HG02973 (cell line): ENCODE data around the gene GPRC6A.
A peak's percentile ranks its signal among the peaks of the same experiment; 100 is the strongest.
"Not testable (repeated sequence)": the region's sequence is repeated elsewhere in the genome, so short reads cannot be mapped to it uniquely, and the experiment has no call there.

Experiments used
- ATAC-seq: cut with Tn5 transposase; IDR thresholded peaks from one replicate; pipeline ENCODE4 v1.9.1; 2021; ENCODE audit warnings: moderate library complexity; ENCODE audit not compliant: unreplicated experiment

The GPRC6A gene

GRCh38 chr6:116828983-116829382, at the start of gene GPRC6A:
Gene GPRC6A, minus strand, starts transcription at chr6:116829083. Its CDS starts 70 bp downstream, at chr6:116829013.
- ATAC-seq = no peak

GRCh38 chr6:116877743-116878142, 48.9 kb upstream of the GPRC6A start:
- ATAC-seq = no peak

- no peak for ATAC-seq
These were observed 48.0 kb upstream of the GPRC6A start, which contains the start of gene RFX6 for GRCh38 chr6:116876635-116877611. Gene RFX6, plus strand, starts transcription at chr6:116877242. Its CDS starts 34 bp downstream, at chr6:116877276.

- no peak for ATAC-seq
These were observed 47.2 kb upstream of the GPRC6A start for GRCh38 chr6:116876107-116876506.

- no peak for ATAC-seq
These were observed 43.9 kb upstream of the GPRC6A start for GRCh38 chr6:116872771-116873170.

GRCh38 chr6:116866281-116866871, 37.5 kb upstream of the GPRC6A start:
- peak; percentile 68 for ATAC-seq

GRCh38 chr6:116859264-116859663, 30.4 kb upstream of the GPRC6A start:
- no peak for ATAC-seq

GRCh38 chr6:116858060-116858459, 29.2 kb upstream of the GPRC6A start:
- ATAC-seq = no peak

GRCh38 chr6:116847227-116847626, 18.3 kb upstream of the GPRC6A start:
- no peak for ATAC-seq

GRCh38 chr6:116842459-116842858, 13.6 kb upstream of the GPRC6A start:
- ATAC-seq = no peak

- ATAC-seq = no peak
These were observed 11.2 kb upstream of the GPRC6A start for GRCh38 chr6:116840091-116840490.

- no peak for ATAC-seq
These were observed 7.9 kb upstream of the GPRC6A start for GRCh38 chr6:116836606-116837342.

GRCh38 chr6:116834526-116834925, 5.6 kb upstream of the GPRC6A start:
- ATAC-seq = not testable (repeated sequence)

- no peak for ATAC-seq
These were observed 1.2 kb downstream of the GPRC6A start for GRCh38 chr6:116827561-116828240.

GRCh38 chr6:116816336-116816735, 12.5 kb downstream of the GPRC6A start:
- ATAC-seq = not testable (repeated sequence)

GRCh38 chr6:116812051-116812650, 16.7 kb downstream of the GPRC6A start:
- no peak for ATAC-seq

- ATAC-seq = no peak
These were observed 26.9 kb downstream of the GPRC6A start for GRCh38 chr6:116801971-116802370.

GRCh38 chr6:116799945-116800344, 28.9 kb downstream of the GPRC6A start:
- no peak for ATAC-seq

- no peak for ATAC-seq
These were observed 31.3 kb downstream of the GPRC6A start for GRCh38 chr6:116797585-116797984.

GRCh38 chr6:116793224-116793623, 35.7 kb downstream of the GPRC6A start:
- ATAC-seq = no peak
